WTC11 (cell line): ENCODE measurements around the gene FHIT. TPM values are rescaled to one million over a fixed set of nuclear protein-coding genes. Genes with fewer than 3 reads are reported as not detected.

Experiments
- ATAC-seq: fragments of 200-7000 bp; cut with Tn5 transposase; 2 replicates; pipeline ENCODE4 v1.10.0; 2021; ENCODE audit warnings: mild to moderate bottlenecking, moderate library complexity
- CTCF ChIA-PET: fragments of 300-600 bp; sonication (Branson Sonifier 250); formaldehyde crosslinking; loops from one replicate; lab custom pipeline; 2021; ENCODE audit warnings: antibody characterized with exemption; lab: Charles Lee
- POLR2A ChIA-PET: fragments of 350-600 bp; sonication (Branson Sonifier 250); formaldehyde crosslinking; loops from one replicate; lab custom pipeline; 2021; ENCODE audit warnings: antibody characterized with exemption; lab: Charles Lee
- DNase-seq: peaks from one replicate; pipeline ENCODE4 v3.0.0; 2021; ENCODE audit warnings: low spot score
- H3K27ac Mint-ChIP-seq: 2 replicates; pipeline ENCODE4 v1.8.0; 2021; ENCODE audit warnings: mixed read lengths
- H3K27me3 Mint-ChIP-seq: 2 replicates; pipeline ENCODE4 v1.8.0; 2021; ENCODE audit warnings: low read depth, mild to moderate bottlenecking, moderate library complexity, mixed read lengths
- H3K36me3 Mint-ChIP-seq: 2 replicates; pipeline ENCODE4 v1.8.0; 2021; ENCODE audit warnings: mixed read lengths
- H3K4me1 Mint-ChIP-seq: 2 replicates; pipeline ENCODE4 v1.8.0; 2022; ENCODE audit warnings: mixed read lengths
- H3K4me3 Mint-ChIP-seq: 2 replicates; pipeline ENCODE4 v1.8.0; 2021; ENCODE audit warnings: mild to moderate bottlenecking, moderate library complexity, mixed read lengths
- H3K9me3 Mint-ChIP-seq: 2 replicates; pipeline ENCODE4 v1.8.0; 2021; ENCODE audit warnings: mixed read lengths
- CBFB ChIP-seq: sonication (generic); formaldehyde crosslinking; IDR thresholded peaks from 2 replicates; pipeline ENCODE4 v1.8.1; 2022; ENCODE audit warnings: mild to moderate bottlenecking, low read depth, missing genetic modification reagents
- CTCF ChIP-seq: fragments of 200-600 bp; IDR thresholded peaks from 2 replicates; pipeline ENCODE4 v1.8.0; 2022; ENCODE audit warnings: antibody characterized with exemption
- ESRRA ChIP-seq: sonication (generic); formaldehyde crosslinking; IDR thresholded peaks from 2 replicates; pipeline ENCODE4 v1.8.1; 2022; ENCODE audit warnings: mild to moderate bottlenecking, missing genetic modification reagents, borderline replicate concordance
- ETV6 ChIP-seq: sonication (generic); formaldehyde crosslinking; IDR thresholded peaks from 2 replicates; pipeline ENCODE4 v1.8.1; 2022; ENCODE audit warnings: mild to moderate bottlenecking, missing genetic modification reagents
- GTF2I ChIP-seq: fragments of 250-450 bp; sonication (Bioruptor Pico); conservative IDR thresholded peaks from 2 replicates; pipeline ENCODE4 v1.4.0; 2021; ENCODE audit warnings: mild to moderate bottlenecking
- IRF2 ChIP-seq: sonication (generic); formaldehyde crosslinking; IDR thresholded peaks from 2 replicates; pipeline ENCODE4 v1.8.0; 2022; ENCODE audit warnings: low read depth, missing genetic modification reagents, borderline replicate concordance
- MLX ChIP-seq: sonication (generic); formaldehyde crosslinking; IDR thresholded peaks from 2 replicates; pipeline ENCODE4 v1.8.1; 2023; ENCODE audit warnings: mild to moderate bottlenecking, missing genetic modification reagents, moderate library complexity
- MYBL2 ChIP-seq: sonication (generic); formaldehyde crosslinking; IDR thresholded peaks from 2 replicates; pipeline ENCODE4 v1.8.1; 2023; ENCODE audit warnings: mild to moderate bottlenecking, moderate library complexity, missing genetic modification reagents
- NR1H2 ChIP-seq: sonication (generic); formaldehyde crosslinking; IDR thresholded peaks from 2 replicates; pipeline ENCODE4 v1.9.0; 2021; ENCODE audit warnings: mild to moderate bottlenecking, moderate library complexity, missing genetic modification reagents
- RELA ChIP-seq: sonication (generic); formaldehyde crosslinking; IDR thresholded peaks from 2 replicates; pipeline ENCODE4 v1.8.1; 2022; ENCODE audit warnings: missing genetic modification reagents, mild to moderate bottlenecking, borderline replicate concordance
- TCF7 ChIP-seq: sonication (generic); formaldehyde crosslinking; IDR thresholded peaks from 2 replicates; pipeline ENCODE4 v1.8.0; 2022; ENCODE audit warnings: mild to moderate bottlenecking, low read depth, missing genetic modification reagents, moderate library complexity
- TP53 ChIP-seq: sonication (generic); formaldehyde crosslinking; IDR thresholded peaks from 2 replicates; pipeline ENCODE4 v1.8.1; 2023; ENCODE audit warnings: mild to moderate bottlenecking, missing genetic modification reagents
- ZNF396 ChIP-seq: fragments of 250-450 bp; sonication (Bioruptor Pico); IDR thresholded peaks from 2 replicates; pipeline ENCODE4 v1.8.0; 2021; ENCODE audit warnings: mild to moderate bottlenecking, moderate library complexity, borderline replicate concordance
- ZNF416 ChIP-seq: fragments of 250-450 bp; sonication (Bioruptor Pico); IDR thresholded peaks from 2 replicates; pipeline ENCODE4 v1.9.0; 2021; ENCODE audit warnings: mild to moderate bottlenecking, inconsistent platforms
- ZNF423 ChIP-seq: fragments of 250-450 bp; sonication (Bioruptor Pico); IDR thresholded peaks from 2 replicates; pipeline ENCODE4 v2.1.2; 2022; ENCODE audit warnings: mild to moderate bottlenecking, moderate library complexity
- total RNA-seq: library from RNA; stranded (reverse); gene quantifications from 3 replicates; pipeline ENCODE4 v1.2.3, GENCODE V29; 2021
- TF ChIP-seq, protein P1 (sequence below): sonication (generic); formaldehyde crosslinking; IDR thresholded peaks from 2 replicates; pipeline ENCODE4 v1.8.0; 2023; ENCODE audit warnings: missing genetic modification reagents, mild to moderate bottlenecking, borderline replicate concordance
- TF ChIP-seq, protein P2 (sequence below): sonication (generic); formaldehyde crosslinking; IDR thresholded peaks from 2 replicates; pipeline ENCODE4 v1.8.1; 2022; ENCODE audit warnings: mild to moderate bottlenecking, missing genetic modification reagents, moderate library complexity, borderline replicate concordance

FHIT gene
- total RNA-seq, 1 experiment from 2014 or later, result 2.6 TPM

DNA sequence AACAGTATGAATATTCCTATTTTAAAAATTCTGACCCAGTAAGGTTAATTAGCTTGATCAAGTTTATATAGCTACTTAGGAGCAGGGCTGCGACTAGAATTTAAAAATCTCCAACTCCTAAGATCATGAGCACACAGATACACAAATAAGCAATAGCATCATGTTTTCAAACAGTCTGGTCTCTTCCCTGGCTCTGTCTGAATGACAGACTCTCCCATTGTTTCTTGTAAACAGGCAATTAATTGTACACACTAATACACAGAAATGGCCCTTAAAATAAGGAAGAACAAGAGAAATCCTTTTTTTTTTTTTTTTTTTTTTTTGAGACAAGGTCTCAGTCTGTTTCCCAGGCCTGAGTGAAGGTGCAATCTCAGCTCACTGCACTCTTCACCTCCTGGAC, 1137.1 kb downstream of the FHIT start (continued):
- TF ChIP-seq, protein P1, sequence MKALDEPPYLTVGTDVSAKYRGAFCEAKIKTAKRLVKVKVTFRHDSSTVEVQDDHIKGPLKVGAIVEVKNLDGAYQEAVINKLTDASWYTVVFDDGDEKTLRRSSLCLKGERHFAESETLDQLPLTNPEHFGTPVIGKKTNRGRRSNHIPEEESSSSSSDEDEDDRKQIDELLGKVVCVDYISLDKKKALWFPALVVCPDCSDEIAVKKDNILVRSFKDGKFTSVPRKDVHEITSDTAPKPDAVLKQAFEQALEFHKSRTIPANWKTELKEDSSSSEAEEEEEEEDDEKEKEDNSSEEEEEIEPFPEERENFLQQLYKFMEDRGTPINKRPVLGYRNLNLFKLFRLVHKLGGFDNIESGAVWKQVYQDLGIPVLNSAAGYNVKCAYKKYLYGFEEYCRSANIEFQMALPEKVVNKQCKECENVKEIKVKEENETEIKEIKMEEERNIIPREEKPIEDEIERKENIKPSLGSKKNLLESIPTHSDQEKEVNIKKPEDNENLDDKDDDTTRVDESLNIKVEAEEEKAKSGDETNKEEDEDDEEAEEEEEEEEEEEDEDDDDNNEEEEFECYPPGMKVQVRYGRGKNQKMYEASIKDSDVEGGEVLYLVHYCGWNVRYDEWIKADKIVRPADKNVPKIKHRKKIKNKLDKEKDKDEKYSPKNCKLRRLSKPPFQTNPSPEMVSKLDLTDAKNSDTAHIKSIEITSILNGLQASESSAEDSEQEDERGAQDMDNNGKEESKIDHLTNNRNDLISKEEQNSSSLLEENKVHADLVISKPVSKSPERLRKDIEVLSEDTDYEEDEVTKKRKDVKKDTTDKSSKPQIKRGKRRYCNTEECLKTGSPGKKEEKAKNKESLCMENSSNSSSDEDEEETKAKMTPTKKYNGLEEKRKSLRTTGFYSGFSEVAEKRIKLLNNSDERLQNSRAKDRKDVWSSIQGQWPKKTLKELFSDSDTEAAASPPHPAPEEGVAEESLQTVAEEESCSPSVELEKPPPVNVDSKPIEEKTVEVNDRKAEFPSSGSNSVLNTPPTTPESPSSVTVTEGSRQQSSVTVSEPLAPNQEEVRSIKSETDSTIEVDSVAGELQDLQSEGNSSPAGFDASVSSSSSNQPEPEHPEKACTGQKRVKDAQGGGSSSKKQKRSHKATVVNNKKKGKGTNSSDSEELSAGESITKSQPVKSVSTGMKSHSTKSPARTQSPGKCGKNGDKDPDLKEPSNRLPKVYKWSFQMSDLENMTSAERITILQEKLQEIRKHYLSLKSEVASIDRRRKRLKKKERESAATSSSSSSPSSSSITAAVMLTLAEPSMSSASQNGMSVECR (CRISPR knock-in tag), result no peak
- TF ChIP-seq ETV6 (no peak), GTF2I (CRISPR knock-in tag) (no peak), MYBL2 (CRISPR knock-in tag) (no peak), ZNF423 (CRISPR knock-in tag) (no peak), CTCF (no peak)
- TF ChIP-seq, protein P2, sequence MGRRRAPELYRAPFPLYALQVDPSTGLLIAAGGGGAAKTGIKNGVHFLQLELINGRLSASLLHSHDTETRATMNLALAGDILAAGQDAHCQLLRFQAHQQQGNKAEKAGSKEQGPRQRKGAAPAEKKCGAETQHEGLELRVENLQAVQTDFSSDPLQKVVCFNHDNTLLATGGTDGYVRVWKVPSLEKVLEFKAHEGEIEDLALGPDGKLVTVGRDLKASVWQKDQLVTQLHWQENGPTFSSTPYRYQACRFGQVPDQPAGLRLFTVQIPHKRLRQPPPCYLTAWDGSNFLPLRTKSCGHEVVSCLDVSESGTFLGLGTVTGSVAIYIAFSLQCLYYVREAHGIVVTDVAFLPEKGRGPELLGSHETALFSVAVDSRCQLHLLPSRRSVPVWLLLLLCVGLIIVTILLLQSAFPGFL (CRISPR knock-in tag), result no peak

- no peak overlapping the region for H3K27ac Mint-ChIP-seq
- peaks cover 7% of the 10 kb centered on the region; the same call in 1 of the 2 replicates for H3K4me1 Mint-ChIP-seq
- H3K27me3 Mint-ChIP-seq, result no peaks in the 10 kb centered on the region
- no peak for ATAC-seq
- TF ChIP-seq ESRRA (CRISPR knock-in tag), result no peak
- TF ChIP-seq, protein P1 (CRISPR knock-in tag), result no peak
- TF ChIP-seq ZNF416 (CRISPR knock-in tag), result no peak
- no peak for TF ChIP-seq TCF7 (CRISPR knock-in tag)
- no peak for TF ChIP-seq CBFB (CRISPR knock-in tag)
- no peak for TF ChIP-seq NR1H2 (CRISPR knock-in tag)
- TF ChIP-seq ZNF396 (CRISPR knock-in tag), result no peak
- TF ChIP-seq TP53 (CRISPR knock-in tag), result no peak
- no peak for TF ChIP-seq IRF2 (CRISPR knock-in tag)
- no peak for TF ChIP-seq MLX (CRISPR knock-in tag)
- no peak for TF ChIP-seq RELA
- H3K36me3 Mint-ChIP-seq, result no peaks in the 10 kb centered on the region
- ChIA-PET CTCF (no interaction called here), POLR2A (no interaction called here)
- DNase-seq, result no peak
- no peaks in the 10 kb centered on the region for H3K9me3 Mint-ChIP-seq
- H3K4me3 Mint-ChIP-seq, result no peak overlapping the region
These were observed 1144.0 kb downstream of the FHIT start for GRCh38 chr3:60107275-60107674.
